ENCODE data around the gene DTNBP1. TPM values are rescaled to one million over a fixed set of nuclear protein-coding genes. Genes with fewer than 3 reads are reported as not detected.

The DTNBP1 gene
- total RNA-seq, 2 experiments from 2014 or later: 9.8 to 28.0 TPM

DNA sequence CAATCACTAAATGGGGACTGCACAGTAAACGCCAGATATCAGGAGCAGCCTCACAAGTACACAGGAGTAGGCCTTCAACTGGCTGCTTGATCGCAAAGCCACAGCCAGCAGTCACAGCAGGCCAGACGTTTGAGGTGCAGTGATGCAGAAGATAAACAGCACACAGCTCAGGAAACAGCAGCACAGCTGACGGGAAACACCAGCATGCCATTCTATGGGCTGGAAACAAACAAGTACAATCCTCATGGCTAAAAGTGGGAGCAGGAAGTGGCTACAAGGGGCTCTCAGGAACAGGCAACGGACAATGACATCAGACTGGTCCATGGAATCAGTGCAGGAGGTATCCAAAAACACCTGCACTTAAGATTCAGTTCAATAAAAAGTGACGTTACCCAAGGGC lies 111.0 kb downstream of the DTNBP1 start:
- H3K4me2 ChIP-seq (ENCODE audit: low read length): peak overlapping the region; percentile 57

GRCh38 chr6:15551262-15551661 lies 111.6 kb downstream of the DTNBP1 start:
- no TSS peak for BruUV-seq (replicated peaks)
- H2AFZ ChIP-seq (ENCODE audit: low read length): no peak overlapping the region
- H3K79me2 ChIP-seq (ENCODE audit: insufficient read depth, low read depth, low read length): no peaks in the 10 kb centered on the region
- POLR2A ChIA-PET: interaction anchor here (1.1 kb wide), 1 partner anchor 8 kb away, joined by 3 read pairs; no protein-coding TSS in a partner anchor
- no peaks in the 10 kb centered on the region for H3K9me2 ChIP-seq (ENCODE audit: insufficient read depth, low read length)
- peak overlapping the region; percentile 48 for H3K27ac ChIP-seq (ENCODE audit: low read depth, low read length, poor library complexity, severe bottlenecking)
- TF ChIP-seq, protein P1, sequence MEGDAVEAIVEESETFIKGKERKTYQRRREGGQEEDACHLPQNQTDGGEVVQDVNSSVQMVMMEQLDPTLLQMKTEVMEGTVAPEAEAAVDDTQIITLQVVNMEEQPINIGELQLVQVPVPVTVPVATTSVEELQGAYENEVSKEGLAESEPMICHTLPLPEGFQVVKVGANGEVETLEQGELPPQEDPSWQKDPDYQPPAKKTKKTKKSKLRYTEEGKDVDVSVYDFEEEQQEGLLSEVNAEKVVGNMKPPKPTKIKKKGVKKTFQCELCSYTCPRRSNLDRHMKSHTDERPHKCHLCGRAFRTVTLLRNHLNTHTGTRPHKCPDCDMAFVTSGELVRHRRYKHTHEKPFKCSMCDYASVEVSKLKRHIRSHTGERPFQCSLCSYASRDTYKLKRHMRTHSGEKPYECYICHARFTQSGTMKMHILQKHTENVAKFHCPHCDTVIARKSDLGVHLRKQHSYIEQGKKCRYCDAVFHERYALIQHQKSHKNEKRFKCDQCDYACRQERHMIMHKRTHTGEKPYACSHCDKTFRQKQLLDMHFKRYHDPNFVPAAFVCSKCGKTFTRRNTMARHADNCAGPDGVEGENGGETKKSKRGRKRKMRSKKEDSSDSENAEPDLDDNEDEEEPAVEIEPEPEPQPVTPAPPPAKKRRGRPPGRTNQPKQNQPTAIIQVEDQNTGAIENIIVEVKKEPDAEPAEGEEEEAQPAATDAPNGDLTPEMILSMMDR (conservative IDR thresholded peaks at IDR 0.05; ENCODE audit: low read length): no peak
- TF ChIP-seq EZH2phosphoT487 (IDR thresholded peaks at IDR 0.05; ENCODE audit: borderline replicate concordance, low read depth, low read length): no peak
- H3K4me3 ChIP-seq (ENCODE audit: low read depth, low read length, poor library complexity, severe bottlenecking): no peak overlapping the region
- DNase-seq (ENCODE audit: low spot score): no peak
- intact Hi-C loops (cut with micrococcal nuclease; ENCODE audit: unreplicated experiment): no loop called here
- H3K4me1 ChIP-seq (ENCODE audit: insufficient read depth, low read length, poor library complexity, severe bottlenecking): peaks cover 44% of the 10 kb centered on the region
- H4K20me1 ChIP-seq (ENCODE audit: insufficient read depth, low read length): no peaks in the 10 kb centered on the region
- H3K36me3 ChIP-seq (ENCODE audit: insufficient read depth, low read length): no peaks in the 10 kb centered on the region
- H3K9me3 ChIP-seq (ENCODE audit: low read length): no peaks in the 10 kb centered on the region
- CTCF ChIA-PET (ENCODE audit: unreplicated experiment): no interaction called here
- H3K4me2 ChIP-seq (ENCODE audit: low read length): peak overlapping the region; percentile 57

More for the DNA sequence above, 111.0 kb downstream of the DTNBP1 start:
- no peaks in the 10 kb centered on the region for H3K36me3 ChIP-seq (ENCODE audit: insufficient read depth, low read length)
- intact Hi-C loops (cut with micrococcal nuclease; ENCODE audit: unreplicated experiment): no loop called here
- H2AFZ ChIP-seq (ENCODE audit: low read length): no peak overlapping the region
- H3K27ac ChIP-seq (ENCODE audit: low read depth, low read length, poor library complexity, severe bottlenecking): peak overlapping the region; percentile 48
- TF ChIP-seq EZH2phosphoT487 (IDR thresholded peaks at IDR 0.05; ENCODE audit: borderline replicate concordance, low read depth, low read length): no peak
- TF ChIP-seq, protein P1 (conservative IDR thresholded peaks at IDR 0.05; ENCODE audit: low read length): no peak
- H3K9me3 ChIP-seq (ENCODE audit: low read length): no peaks in the 10 kb centered on the region
- H3K4me1 ChIP-seq (ENCODE audit: insufficient read depth, low read length, poor library complexity, severe bottlenecking): peaks cover 44% of the 10 kb centered on the region
- H3K9me2 ChIP-seq (ENCODE audit: insufficient read depth, low read length): no peaks in the 10 kb centered on the region
- BruUV-seq (replicated peaks): no TSS peak
- H4K20me1 ChIP-seq (ENCODE audit: insufficient read depth, low read length): no peaks in the 10 kb centered on the region
- DNase-seq (ENCODE audit: low spot score): peak; percentile 73
- POLR2A ChIA-PET: interaction anchor here (0.8 to 1.3 kb wide), 2 partner anchors 107 to 580 kb away, joined by 3 to 6 read pairs; no protein-coding TSS in a partner anchor
- H3K79me2 ChIP-seq (ENCODE audit: insufficient read depth, low read depth, low read length): no peaks in the 10 kb centered on the region
- no peak overlapping the region for H3K4me3 ChIP-seq (ENCODE audit: low read depth, low read length, poor library complexity, severe bottlenecking)
- CTCF ChIA-PET (ENCODE audit: unreplicated experiment): no interaction called here

GRCh38 chr6:15550546-15551123 lies 112.2 kb downstream of the DTNBP1 start:
- Histone ChIP-seq H3K79me2 (ENCODE audit: insufficient read depth, low read depth, low read length) (no peaks in the 10 kb centered on the region), H3K9me3 (ENCODE audit: low read length) (no peaks in the 10 kb centered on the region), H2AFZ (ENCODE audit: low read length) (no peak overlapping the region), H3K36me3 (ENCODE audit: insufficient read depth, low read length) (no peaks in the 10 kb centered on the region), H3K4me1 (ENCODE audit: insufficient read depth, low read length, poor library complexity, severe bottlenecking) (peaks cover 44% of the 10 kb centered on the region), H4K20me1 (ENCODE audit: insufficient read depth, low read length) (no peaks in the 10 kb centered on the region), H3K4me3 (ENCODE audit: low read depth, low read length, poor library complexity, severe bottlenecking) (no peak overlapping the region), H3K4me2 (ENCODE audit: low read length) (peak overlapping the region; percentile 57), H3K9me2 (ENCODE audit: insufficient read depth, low read length) (no peaks in the 10 kb centered on the region), H3K27ac (ENCODE audit: low read depth, low read length, poor library complexity, severe bottlenecking) (peak overlapping the region; percentile 48)
- intact Hi-C loops (cut with micrococcal nuclease; ENCODE audit: unreplicated experiment): no loop called here
- TF ChIP-seq EZH2phosphoT487 (IDR thresholded peaks at IDR 0.05; ENCODE audit: borderline replicate concordance, low read depth, low read length): no peak
- TF ChIP-seq, protein P1 (conservative IDR thresholded peaks at IDR 0.05; ENCODE audit: low read length): no peak
- no TSS peak for BruUV-seq (replicated peaks)
- POLR2A ChIA-PET: interaction anchor here (0.5 to 1.1 kb wide), 3 partner anchors 9 to 171 kb away, joined by 3 to 7 read pairs (median 3); no protein-coding TSS in a partner anchor
- no peak for DNase-seq (ENCODE audit: low spot score)
- CTCF ChIA-PET (ENCODE audit: unreplicated experiment): no interaction called here

Measured in OCI-LY7 (cell line).